B cell (primary cell): Measurements from ENCODE around the gene C3orf49. TPM values are rescaled to one million over a fixed set of nuclear protein-coding genes. Genes with fewer than 3 reads are reported as not detected.

Experiments
- ATAC-seq: fragments of 200-7000 bp; cut with Tn5 transposase; one replicate; pipeline ENCODE4 v1.10.0; 2021; ENCODE audit warnings: low read depth, mild to moderate bottlenecking, moderate number of reproducible peaks, moderate library complexity
- CTCF ChIA-PET: fragments of 350-600 bp; sonication (Branson Sonifier 250); formaldehyde crosslinking; loops from one replicate; lab custom pipeline; 2021; ENCODE audit warnings: antibody characterized with exemption, inconsistent platforms; lab: Charles Lee
- POLR2A ChIA-PET: fragments of 350-600 bp; sonication (Branson Sonifier 250); formaldehyde crosslinking; loops from one replicate; lab custom pipeline; 2021; ENCODE audit warnings: antibody characterized with exemption; lab: Charles Lee
- DNase-seq: peaks from one replicate; pipeline ENCODE4 v3.0.0; 2013
- H2AFZ ChIP-seq: 2 replicates; pipeline ENCODE4 v1.6.1; 2012; ENCODE audit warnings: mild to moderate bottlenecking, low read depth, low read length; ENCODE audit not compliant: insufficient read depth, poor library complexity, severe bottlenecking
- H3K27ac ChIP-seq, 2 donors: 1 replicate in 1 of 2; 2 replicates in 1 of 2; pipeline ENCODE4 v1.5.1; 2012 to 2013; ENCODE audit warnings: low read length in 2 of 2, mild to moderate bottlenecking in 2 of 2, moderate library complexity in 1 of 2
- H3K27me3 ChIP-seq, 4 experiments: fragments of 200-600 bp in 1 of 4; sonication (generic) in 1 of 4; replicated peaks in 1 of 4; 1 replicate in 2 of 4; 2 replicates in 2 of 4; pipeline versions ENCODE4 v1.6.1 to v1.7.0; 2013 to 2016; ENCODE audit warnings: low read length in 3 of 4, mild to moderate bottlenecking in 2 of 4, mixed read lengths in 1 of 4, moderate library complexity in 1 of 4; ENCODE audit not compliant: insufficient read depth in 4 of 4, control insufficient read depth in 3 of 4; ENCODE audit errors: control extremely low read depth in 1 of 4
- H3K36me3 ChIP-seq, 2 experiments: replicated peaks in 1 of 2; 1 replicate in 1 of 2; 2 replicates in 1 of 2; pipeline versions ENCODE4 v1.6.1 to v1.7.1; 2013; ENCODE audit warnings: low read length in 1 of 2; ENCODE audit not compliant: insufficient read depth in 2 of 2, control insufficient read depth in 1 of 2; ENCODE audit errors: control extremely low read depth in 1 of 2, extremely low read depth in 1 of 2
- H3K4me1 ChIP-seq, 2 donors: fragments of 200-600 bp in 1 of 2; sonication (generic) in 1 of 2; 1 replicate in 1 of 2; 2 replicates in 1 of 2; pipeline versions ENCODE4 v1.5.1 to v1.6.1; 2013 to 2017; ENCODE audit warnings: low read length in 2 of 2; ENCODE audit not compliant: control insufficient read depth in 2 of 2, insufficient read depth in 2 of 2
- H3K4me2 ChIP-seq: replicated peaks from 2 replicates; pipeline ENCODE3; 2012; ENCODE audit warnings: mild to moderate bottlenecking, low read depth, low read length; ENCODE audit not compliant: poor library complexity, severe bottlenecking
- H3K4me3 ChIP-seq, 5 experiments: fragments of 200-600 bp in 1 of 5; sonication (generic) in 1 of 5; 1 replicate in 3 of 5; 2 replicates in 2 of 5; pipeline versions ENCODE4 v1.5.1 to v1.7.0; 2011 to 2016; ENCODE audit warnings: low read length in 4 of 5, mild to moderate bottlenecking in 4 of 5, low read depth in 2 of 5, control low read depth in 1 of 5, moderate library complexity in 1 of 5; ENCODE audit not compliant: insufficient read depth in 1 of 5; ENCODE audit errors: control extremely low read depth in 1 of 5, extremely low read depth in 1 of 5
- H3K79me2 ChIP-seq: fragments of 200-600 bp; sonication (generic); one replicate; pipeline ENCODE4 v1.6.0; 2016; ENCODE audit warnings: low read length; ENCODE audit not compliant: control insufficient read depth, insufficient read depth
- H3K9ac ChIP-seq: fragments of 200-600 bp; sonication (generic); 2 replicates; pipeline ENCODE4 v1.6.1; 2017; ENCODE audit warnings: mild to moderate bottlenecking, low read length, moderate library complexity
- H3K9me3 ChIP-seq, 3 donors: one replicate each; pipeline versions ENCODE4 v1.6.1 to v1.7.1; 2013; ENCODE audit warnings: low read length in 2 of 3; ENCODE audit not compliant: control insufficient read depth in 2 of 3, insufficient read depth in 1 of 3; ENCODE audit errors: control extremely low read depth in 1 of 3
- H4K20me1 ChIP-seq: 2 replicates; pipeline ENCODE4 v1.6.0; 2012; ENCODE audit warnings: mild to moderate bottlenecking, low read length; ENCODE audit not compliant: insufficient read depth, control insufficient read depth, poor library complexity, severe bottlenecking
- H3K27ac Mint-ChIP-seq: one replicate; pipeline ENCODE4 v1.8.0; 2021; ENCODE audit warnings: mixed read lengths
- H3K27me3 Mint-ChIP-seq: one replicate; pipeline ENCODE4 v1.8.0; 2021; ENCODE audit warnings: mixed read lengths
- H3K4me1 Mint-ChIP-seq: one replicate; pipeline ENCODE4 v1.8.0; 2021; ENCODE audit warnings: mixed read lengths
- H3K4me3 Mint-ChIP-seq: one replicate; pipeline ENCODE4 v1.8.0; 2021; ENCODE audit warnings: mixed read lengths
- H3K9me3 Mint-ChIP-seq: one replicate; pipeline ENCODE4 v1.8.0; 2022; ENCODE audit warnings: mixed read lengths; ENCODE audit not compliant: insufficient read depth
- EZH2 ChIP-seq: IDR thresholded peaks from 2 replicates; pipeline ENCODE4 v1.6.1; 2012; ENCODE audit warnings: borderline replicate concordance, low read depth, mild to moderate bottlenecking, moderate library complexity, low read length; ENCODE audit not compliant: insufficient read depth, poor library complexity, severe bottlenecking
- WGBS: methylation state at CpG from one replicate; pipeline ENCODE4 v1.1.5; 2013; ENCODE audit warnings: missing lambda C conversion rate; ENCODE audit not compliant: insufficient coverage; 5-methylcytosine and 5-hydroxymethylcytosine counted together
- intact Hi-C: fragments of 100-400 bp; cut with micrococcal nuclease; formaldehyde crosslinking; loops from one replicate; pipeline ENCODE4 v1.10.0; 2022
- polyA plus RNA-seq: library from polyadenylated mRNA; depleted of rRNA; stranded (reverse); fragments of >200 nt; gene quantifications from 2 replicates; pipeline ENCODE4 v1.2.3, GENCODE V29; 2012
- total RNA-seq, 2 donors: library from RNA; stranded (reverse); fragments of 120-200 nt in 1 of 2; gene quantifications; 1 replicate in 1 of 2; 2 replicates in 1 of 2; pipeline versions ENCODE4 v1.2.3 to v1.2.4, GENCODE V29; 2013 to 2022
- TF ChIP-seq, protein P1 (sequence below): fragments of 200-600 bp; IDR thresholded peaks from one replicate; pipeline ENCODE4 v1.8.0; 2022; ENCODE audit warnings: antibody characterized with exemption, mild to moderate bottlenecking

Gene C3orf49
- total and polyA plus RNA-seq, 2 donors (not counting 1 experiment from before 2014, with no cell fraction given), result not detected

DNA sequence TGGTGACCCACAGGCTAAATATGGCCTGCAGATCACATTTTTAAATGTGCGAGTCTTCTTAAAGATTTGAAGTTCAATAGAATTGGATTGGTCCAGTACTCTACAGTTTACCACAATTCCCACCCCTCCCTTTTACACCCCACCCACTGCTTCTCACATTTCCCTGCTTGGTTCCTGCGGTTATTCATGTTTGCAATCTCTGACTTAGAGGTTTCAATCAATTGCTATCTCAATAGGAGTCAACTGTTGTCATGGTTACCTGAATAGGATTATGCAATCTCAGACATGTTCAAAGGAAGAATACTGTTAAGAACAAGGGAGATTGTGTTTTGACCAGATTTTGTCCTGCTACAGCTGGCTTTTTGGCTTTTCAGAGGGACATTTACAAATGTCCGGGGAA lies 4.9 kb upstream of the C3orf49 start:
- H3K4me1 Mint-ChIP-seq, result no peaks in the 10 kb centered on the region
- Histone ChIP-seq H3K4me1 (no peaks in the 10 kb centered on the region), H3K9ac (no peak overlapping the region), H2AFZ (no peak overlapping the region), H3K9me3 (no peaks in the 10 kb centered on the region), H4K20me1 (no peaks in the 10 kb centered on the region), H3K27me3 (no peaks in the 10 kb centered on the region), H3K4me2 (no peak overlapping the region), H3K36me3 (no peaks in the 10 kb centered on the region), H3K79me2 (no peaks in the 10 kb centered on the region), H3K27ac (no peak overlapping the region), H3K4me3 (no peak overlapping the region)
- no peak overlapping the region for H3K4me3 Mint-ChIP-seq
- H3K9me3 Mint-ChIP-seq, result no peaks in the 10 kb centered on the region
- CTCF ChIA-PET, result interaction anchor here (1.3 kb wide), 1 partner anchor 12 kb away, joined by 3 read pairs; no protein-coding TSS in a partner anchor
- DNase-seq (no peak), ATAC-seq (no peak)
- intact Hi-C loops, result no loop called here
- WGBS, result 100% methylated on average over 1 of the region's 3 CpGs
- POLR2A ChIA-PET, result no interaction called here
- H3K27me3 Mint-ChIP-seq, result no peaks in the 10 kb centered on the region
- TF ChIP-seq EZH2, result no peak
- TF ChIP-seq, protein P1, sequence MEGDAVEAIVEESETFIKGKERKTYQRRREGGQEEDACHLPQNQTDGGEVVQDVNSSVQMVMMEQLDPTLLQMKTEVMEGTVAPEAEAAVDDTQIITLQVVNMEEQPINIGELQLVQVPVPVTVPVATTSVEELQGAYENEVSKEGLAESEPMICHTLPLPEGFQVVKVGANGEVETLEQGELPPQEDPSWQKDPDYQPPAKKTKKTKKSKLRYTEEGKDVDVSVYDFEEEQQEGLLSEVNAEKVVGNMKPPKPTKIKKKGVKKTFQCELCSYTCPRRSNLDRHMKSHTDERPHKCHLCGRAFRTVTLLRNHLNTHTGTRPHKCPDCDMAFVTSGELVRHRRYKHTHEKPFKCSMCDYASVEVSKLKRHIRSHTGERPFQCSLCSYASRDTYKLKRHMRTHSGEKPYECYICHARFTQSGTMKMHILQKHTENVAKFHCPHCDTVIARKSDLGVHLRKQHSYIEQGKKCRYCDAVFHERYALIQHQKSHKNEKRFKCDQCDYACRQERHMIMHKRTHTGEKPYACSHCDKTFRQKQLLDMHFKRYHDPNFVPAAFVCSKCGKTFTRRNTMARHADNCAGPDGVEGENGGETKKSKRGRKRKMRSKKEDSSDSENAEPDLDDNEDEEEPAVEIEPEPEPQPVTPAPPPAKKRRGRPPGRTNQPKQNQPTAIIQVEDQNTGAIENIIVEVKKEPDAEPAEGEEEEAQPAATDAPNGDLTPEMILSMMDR, result no peak
- H3K27ac Mint-ChIP-seq, result no peak overlapping the region

DNA sequence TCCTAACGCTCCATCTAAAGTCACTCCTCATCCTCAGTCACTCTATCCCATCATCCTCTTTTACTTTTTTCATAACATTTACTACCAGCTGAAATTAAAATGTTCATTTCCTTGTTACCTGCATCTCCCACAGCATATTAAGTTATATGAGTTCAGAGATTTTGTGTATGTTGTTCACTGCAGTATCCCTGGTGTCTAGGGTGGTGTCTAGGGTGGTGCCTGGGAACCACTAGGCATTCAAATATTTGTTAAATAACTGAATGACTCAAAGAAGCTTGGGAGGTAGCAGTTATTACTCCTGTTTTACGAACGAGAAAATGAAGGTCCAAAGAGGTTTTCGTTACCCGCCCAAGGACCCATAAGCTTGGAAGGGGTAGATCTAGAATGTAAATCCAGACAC lies 1.9 kb upstream of the C3orf49 start:
- no peaks in the 10 kb centered on the region for H4K20me1 ChIP-seq
- ATAC-seq (no peak), DNase-seq (no peak)
- ChIA-PET CTCF (interaction anchor here (1.1 to 2.1 kb wide), 6 partner anchors 28 to 1194 kb away, joined by 3 to 15 read pairs (median 8); no protein-coding TSS in a partner anchor), POLR2A (no interaction called here)
- no peak overlapping the region for H3K27ac Mint-ChIP-seq
- intact Hi-C loops, result no loop called here
- no peaks in the 10 kb centered on the region for H3K27me3 ChIP-seq
- no peak overlapping the region for H2AFZ ChIP-seq
- H3K36me3 ChIP-seq, result no peaks in the 10 kb centered on the region
- no peak overlapping the region for H3K4me2 ChIP-seq
- WGBS, result 100% methylated on average over 1 of the region's 5 CpGs
- H3K79me2 ChIP-seq, result no peaks in the 10 kb centered on the region
- no peaks in the 10 kb centered on the region for H3K9me3 Mint-ChIP-seq
- no peak overlapping the region for H3K4me3 Mint-ChIP-seq
- TF ChIP-seq, protein P1, result no peak
- TF ChIP-seq EZH2, result no peak
- no peak overlapping the region for H3K4me3 ChIP-seq
- H3K4me1 ChIP-seq, result no peaks in the 10 kb centered on the region
- no peaks in the 10 kb centered on the region for H3K9me3 ChIP-seq
- H3K9ac ChIP-seq, result no peak overlapping the region
- no peak overlapping the region for H3K27ac ChIP-seq
- H3K27me3 Mint-ChIP-seq, result no peaks in the 10 kb centered on the region
- no peaks in the 10 kb centered on the region for H3K4me1 Mint-ChIP-seq
